Hepatocyte (in vitro differentiated cells): ENCODE results near the gene HIRIP3. TPM values are rescaled to one million over a fixed set of nuclear protein-coding genes. Genes with fewer than 3 reads are reported as not detected.

Source experiments
- DNase-seq: peaks from one replicate; pipeline ENCODE4 v3.0.0-alpha.2; 2016; ENCODE audit warnings: low spot score
- H2AFZ ChIP-seq: fragments of 200-600 bp; sonication (generic); 2 replicates; pipeline ENCODE4 v1.6.0; 2016; ENCODE audit warnings: antibody characterized with exemption, mild to moderate bottlenecking
- H3K27ac ChIP-seq: fragments of 200-600 bp; sonication (generic); 2 replicates; pipeline ENCODE4 v1.5.1; 2016; ENCODE audit warnings: mild to moderate bottlenecking
- H3K27me3 ChIP-seq: fragments of 200-600 bp; sonication (generic); 2 replicates; pipeline ENCODE4 v1.6.1; 2016
- H3K36me3 ChIP-seq: fragments of 200-600 bp; sonication (generic); replicated peaks from 2 replicates; pipeline ENCODE4 v1.5.1; 2016; ENCODE audit warnings: low read depth; ENCODE audit not compliant: insufficient read depth
- H3K4me1 ChIP-seq: fragments of 200-600 bp; sonication (generic); 2 replicates; pipeline ENCODE4 v1.5.1; 2016; ENCODE audit warnings: mild to moderate bottlenecking, moderate library complexity; ENCODE audit not compliant: insufficient read depth
- H3K4me2 ChIP-seq: fragments of 200-600 bp; sonication (generic); 2 replicates; pipeline ENCODE4 v1.6.0; 2016
- H3K4me3 ChIP-seq: fragments of 200-600 bp; sonication (generic); 2 replicates; pipeline ENCODE4 v1.5.1; 2016; ENCODE audit warnings: mild to moderate bottlenecking
- H3K79me2 ChIP-seq: fragments of 200-600 bp; sonication (generic); 2 replicates; pipeline ENCODE4 v1.6.0; 2017; ENCODE audit warnings: mild to moderate bottlenecking
- H3K9me2 ChIP-seq: fragments of 200-600 bp; sonication (generic); replicated peaks from 2 replicates; pipeline ENCODE4 v1.6.0; 2017; ENCODE audit warnings: mild to moderate bottlenecking; ENCODE audit not compliant: insufficient read depth
- H3K9me3 ChIP-seq: fragments of 200-600 bp; sonication (generic); 2 replicates; pipeline ENCODE4 v1.5.1; 2016; ENCODE audit warnings: low read depth, mild to moderate bottlenecking
- H4K20me1 ChIP-seq: fragments of 200-600 bp; sonication (generic); 2 replicates; pipeline ENCODE4 v1.6.0; 2016; ENCODE audit warnings: mild to moderate bottlenecking; ENCODE audit not compliant: insufficient read depth, poor library complexity, severe bottlenecking
- EZH2 ChIP-seq: fragments of 200-600 bp; sonication (generic); IDR thresholded peaks from 2 replicates; pipeline ENCODE4 v1.6.1; 2016; ENCODE audit warnings: antibody characterized with exemption, mild to moderate bottlenecking, borderline replicate concordance
- EZH2phosphoT487 ChIP-seq: fragments of 200-600 bp; sonication (generic); IDR thresholded peaks from one replicate; pipeline ENCODE4 v1.6.1; 2018; ENCODE audit warnings: antibody characterized with exemption, mild to moderate bottlenecking, low read depth, moderate library complexity; ENCODE audit not compliant: unreplicated experiment, severe bottlenecking
- WGBS: methylation state at CpG from one replicate; pipeline ENCODE4 v1.1.6; 2016; ENCODE audit warnings: low lambda C conversion rate; ENCODE audit errors: missing lambda C conversion rate; 5-methylcytosine and 5-hydroxymethylcytosine counted together
- polyA plus RNA-seq: library from polyadenylated mRNA; unstranded; fragments of >200 nt; fragmentation: Nextera tagmentation; extraction: Ambion mirVana; gene quantifications from 2 replicates; pipeline ENCODE4 v1.2.1, GENCODE V29; 2016
- total RNA-seq: library from RNA; depleted of rRNA; stranded (reverse); fragments of >200 nt; gene quantifications from 2 replicates; pipeline ENCODE4 v1.2.3, GENCODE V29; 2014
- TF ChIP-seq, protein P1 (sequence below): fragments of 200-600 bp; sonication (generic); IDR thresholded peaks from 2 replicates; pipeline ENCODE4 v1.5.1; 2016; ENCODE audit warnings: antibody characterized with exemption, mild to moderate bottlenecking; ENCODE audit not compliant: poor library complexity

The HIRIP3 gene
- total and polyA plus RNA-seq, 2 experiments from 2014 or later: 10.6 to 12.9 TPM

- Histone ChIP-seq H3K4me3 (no peak overlapping the region), H3K9me3 (no peaks in the 10 kb centered on the region), H4K20me1 (no peaks in the 10 kb centered on the region), H3K4me1 (no peaks in the 10 kb centered on the region), H2AFZ (no peak overlapping the region), H3K27ac (no peak overlapping the region), H3K4me2 (no peak overlapping the region), H3K9me2 (no peaks in the 10 kb centered on the region), H3K36me3 (no peaks in the 10 kb centered on the region), H3K79me2 (no peaks in the 10 kb centered on the region), H3K27me3 (no peaks in the 10 kb centered on the region)
- DNase-seq: no peak
- TF ChIP-seq EZH2phosphoT487 (no peak), EZH2 (no peak)
- TF ChIP-seq, protein P1, sequence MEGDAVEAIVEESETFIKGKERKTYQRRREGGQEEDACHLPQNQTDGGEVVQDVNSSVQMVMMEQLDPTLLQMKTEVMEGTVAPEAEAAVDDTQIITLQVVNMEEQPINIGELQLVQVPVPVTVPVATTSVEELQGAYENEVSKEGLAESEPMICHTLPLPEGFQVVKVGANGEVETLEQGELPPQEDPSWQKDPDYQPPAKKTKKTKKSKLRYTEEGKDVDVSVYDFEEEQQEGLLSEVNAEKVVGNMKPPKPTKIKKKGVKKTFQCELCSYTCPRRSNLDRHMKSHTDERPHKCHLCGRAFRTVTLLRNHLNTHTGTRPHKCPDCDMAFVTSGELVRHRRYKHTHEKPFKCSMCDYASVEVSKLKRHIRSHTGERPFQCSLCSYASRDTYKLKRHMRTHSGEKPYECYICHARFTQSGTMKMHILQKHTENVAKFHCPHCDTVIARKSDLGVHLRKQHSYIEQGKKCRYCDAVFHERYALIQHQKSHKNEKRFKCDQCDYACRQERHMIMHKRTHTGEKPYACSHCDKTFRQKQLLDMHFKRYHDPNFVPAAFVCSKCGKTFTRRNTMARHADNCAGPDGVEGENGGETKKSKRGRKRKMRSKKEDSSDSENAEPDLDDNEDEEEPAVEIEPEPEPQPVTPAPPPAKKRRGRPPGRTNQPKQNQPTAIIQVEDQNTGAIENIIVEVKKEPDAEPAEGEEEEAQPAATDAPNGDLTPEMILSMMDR: no peak
- WGBS: 89% methylated on average over 19 of the region's 19 CpGs
Measured at GRCh38 chr16:30004424-30004776, 9.0 kb upstream of the HIRIP3 start.

GRCh38 chr16:30003670-30004423 is 8.4 kb upstream of the HIRIP3 start:
- TF ChIP-seq EZH2phosphoT487: no peak
- TF ChIP-seq EZH2: no peak
- TF ChIP-seq, protein P1: no peak
- DNase-seq: no peak
- Histone ChIP-seq H3K4me1 (no peaks in the 10 kb centered on the region), H2AFZ (no peak overlapping the region), H3K9me2 (no peaks in the 10 kb centered on the region), H3K27ac (no peak overlapping the region), H3K79me2 (no peaks in the 10 kb centered on the region), H3K9me3 (no peaks in the 10 kb centered on the region), H3K27me3 (no peaks in the 10 kb centered on the region), H3K4me3 (no peak overlapping the region), H4K20me1 (no peaks in the 10 kb centered on the region), H3K4me2 (no peak overlapping the region), H3K36me3 (no peaks in the 10 kb centered on the region)
- WGBS: 92% methylated on average over 17 of the region's 17 CpGs

GRCh38 chr16:30002614-30003346 is 7.4 kb upstream of the HIRIP3 start:
- Histone ChIP-seq H3K4me2 (no peak overlapping the region), H4K20me1 (no peaks in the 10 kb centered on the region), H3K4me3 (no peak overlapping the region), H3K27ac (no peak overlapping the region), H3K79me2 (no peaks in the 10 kb centered on the region), H3K27me3 (no peaks in the 10 kb centered on the region), H3K9me2 (no peaks in the 10 kb centered on the region), H3K4me1 (no peaks in the 10 kb centered on the region), H3K36me3 (no peaks in the 10 kb centered on the region), H2AFZ (no peak overlapping the region), H3K9me3 (no peaks in the 10 kb centered on the region)
- 91% methylated on average over 18 of the region's 19 CpGs for WGBS
- TF ChIP-seq EZH2 (no peak), EZH2phosphoT487 (no peak)
- TF ChIP-seq, protein P1: no peak
- DNase-seq: no peak
